Dendritic cell treated with granulocyte-macrophage colony-stimulating factor and Interleukin-4, amounts not matched to agents 40 ng/mL and 50 ng/mL, for 4 days (primary cell): ENCODE data around the gene GCNT3.
"Not testable (repeated sequence)": the region's sequence is repeated elsewhere in the genome, so short reads cannot be mapped to it uniquely, and the experiment has no call there.

Experiments used
- H3K27ac Mint-ChIP-seq: one replicate; pipeline ENCODE4 v1.8.0; 2022; ENCODE audit warnings: mild to moderate bottlenecking, mixed read lengths
- H3K27me3 Mint-ChIP-seq: one replicate; pipeline ENCODE4 v1.8.0; 2022; ENCODE audit warnings: mild to moderate bottlenecking, mixed read lengths
- H3K36me3 Mint-ChIP-seq: one replicate; pipeline ENCODE4 v1.8.0; 2022; ENCODE audit warnings: low read depth, mixed read lengths
- H3K4me1 Mint-ChIP-seq: one replicate; pipeline ENCODE4 v1.8.0; 2022; ENCODE audit warnings: low read depth, mixed read lengths
- H3K4me3 Mint-ChIP-seq: one replicate; pipeline ENCODE4 v1.8.0; 2022; ENCODE audit warnings: mild to moderate bottlenecking, moderate library complexity, mixed read lengths
- H3K9me3 Mint-ChIP-seq: one replicate; pipeline ENCODE4 v1.8.0; 2022; ENCODE audit warnings: mixed read lengths
- intact Hi-C: fragments of 100-400 bp; cut with micrococcal nuclease; formaldehyde crosslinking; loops from one replicate; pipeline ENCODE4 v1.15.0; 2022

Gene GCNT3

DNA sequence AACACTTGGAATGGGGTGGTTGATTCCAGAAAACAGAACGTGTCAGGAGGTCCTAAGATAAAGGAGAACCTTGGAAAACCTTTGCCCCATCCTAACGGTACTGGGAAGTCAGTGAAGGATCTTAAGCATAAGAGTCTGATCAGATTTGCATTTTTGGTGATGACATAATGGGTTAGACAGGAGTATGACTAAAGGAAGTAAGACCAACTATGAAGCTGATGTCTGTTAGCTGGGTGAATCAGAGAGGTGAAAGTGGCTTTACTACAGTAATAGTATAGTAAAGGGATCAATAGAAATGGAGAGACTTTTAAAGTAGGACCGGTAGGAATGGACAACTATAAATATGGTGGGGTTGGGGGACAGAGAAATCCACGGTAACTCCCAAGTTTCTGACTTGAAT is 33.2 kb downstream of the GCNT3 start:
- no peak overlapping the region for H3K27ac Mint-ChIP-seq
- peaks cover 9% of the 10 kb centered on the region for H3K4me1 Mint-ChIP-seq
- H3K36me3 Mint-ChIP-seq = peaks cover 45% of the 10 kb centered on the region
- H3K4me3 Mint-ChIP-seq = no peak overlapping the region
- H3K9me3 Mint-ChIP-seq = no peaks in the 10 kb centered on the region
- no peaks in the 10 kb centered on the region for H3K27me3 Mint-ChIP-seq
- intact Hi-C loops = loop anchor here (5.0 kb wide), 1 partner anchor 112 kb away; no protein-coding TSS in a partner anchor

- intact Hi-C loops = not testable (repeated sequence)
These were observed 34.2 kb downstream of the GCNT3 start for GRCh38 chr15:59645812-59646211.

DNA sequence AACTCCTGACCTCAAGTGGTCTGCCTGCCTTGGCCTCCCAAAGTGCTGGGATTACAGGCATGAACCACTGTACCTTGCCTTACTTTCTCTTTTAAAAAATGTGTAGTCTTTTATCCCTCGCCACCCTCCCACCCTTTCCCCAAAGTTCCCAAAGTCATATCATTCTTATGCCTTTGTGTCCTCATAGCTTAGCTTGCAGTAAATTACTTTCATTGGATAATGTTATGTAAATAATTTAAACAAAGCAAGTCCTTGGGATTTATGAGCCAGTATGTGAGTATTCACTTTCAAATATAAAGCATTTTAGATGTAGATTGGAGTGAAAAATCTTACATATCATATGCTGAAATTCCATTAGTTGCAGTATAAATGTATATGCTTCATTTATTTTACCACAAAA is 34.7 kb downstream of the GCNT3 start:
- H3K27ac Mint-ChIP-seq = no peak overlapping the region
- H3K9me3 Mint-ChIP-seq = no peaks in the 10 kb centered on the region
- no peaks in the 10 kb centered on the region for H3K27me3 Mint-ChIP-seq
- peaks cover 9% of the 10 kb centered on the region for H3K4me1 Mint-ChIP-seq
- H3K4me3 Mint-ChIP-seq = no peak overlapping the region
- H3K36me3 Mint-ChIP-seq = peaks cover 36% of the 10 kb centered on the region
- intact Hi-C loops = no loop called here

More at GRCh38 chr15:59645812-59646211, 34.2 kb downstream of the GCNT3 start:
- not testable (repeated sequence) for H3K4me1 Mint-ChIP-seq, H3K4me3 Mint-ChIP-seq, H3K9me3 Mint-ChIP-seq, H3K27me3 Mint-ChIP-seq, H3K27ac Mint-ChIP-seq
- H3K36me3 Mint-ChIP-seq = peaks cover 41% of the 10 kb centered on the region

DNA sequence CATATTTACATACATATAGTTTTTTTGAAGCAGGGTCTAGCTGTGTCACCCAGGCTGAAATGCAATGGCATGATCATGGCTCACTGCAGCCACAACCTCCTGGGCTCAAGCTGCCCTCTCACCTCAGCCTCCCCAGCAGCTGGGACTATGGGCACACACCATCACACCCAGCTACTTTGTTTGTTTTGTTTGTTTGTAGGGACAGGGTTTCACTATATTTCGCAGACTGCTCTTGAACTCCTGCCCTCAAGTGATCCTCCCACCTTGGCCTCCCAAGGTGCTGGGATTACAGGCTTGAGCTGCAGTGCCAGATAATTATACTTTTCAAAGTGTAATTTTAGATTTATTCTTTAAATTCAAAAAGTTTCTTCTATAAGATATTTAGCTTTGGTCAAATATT is 35.5 kb downstream of the GCNT3 start:
- Mint-ChIP-seq H3K27ac (peak overlapping the region; percentile 27), H3K4me1 (peaks cover 9% of the 10 kb centered on the region), H3K4me3 (no peak overlapping the region), H3K9me3 (no peaks in the 10 kb centered on the region), H3K27me3 (no peaks in the 10 kb centered on the region), H3K36me3 (peaks cover 28% of the 10 kb centered on the region)
- intact Hi-C loops = no loop called here

GRCh38 chr15:59649603-59650002 is 38.0 kb downstream of the GCNT3 start:
- H3K27me3 Mint-ChIP-seq = no peaks in the 10 kb centered on the region
- no peak overlapping the region for H3K27ac Mint-ChIP-seq
- peaks cover 6% of the 10 kb centered on the region for H3K4me1 Mint-ChIP-seq
- H3K36me3 Mint-ChIP-seq = peaks cover 17% of the 10 kb centered on the region
- intact Hi-C loops = no loop called here
- H3K9me3 Mint-ChIP-seq = no peaks in the 10 kb centered on the region
- no peak overlapping the region for H3K4me3 Mint-ChIP-seq

DNA sequence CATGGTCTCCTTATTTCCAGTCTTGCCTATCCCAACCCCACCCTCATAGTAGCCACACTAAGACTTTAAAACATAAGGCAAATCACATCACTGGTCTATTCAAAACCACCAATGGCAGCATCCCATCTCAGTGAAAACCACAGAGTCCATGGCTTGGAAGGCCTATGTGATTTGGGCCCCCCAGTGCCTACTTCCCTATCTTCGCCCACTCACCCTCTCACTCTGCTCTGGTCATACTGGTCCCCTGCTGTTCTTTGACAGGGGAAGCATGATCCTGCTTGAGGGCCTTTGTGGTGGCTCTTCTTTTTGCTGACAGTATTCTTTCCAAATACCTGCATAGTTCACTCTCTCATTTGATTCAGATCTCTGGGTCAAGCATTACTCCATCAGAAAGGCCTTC is 42.5 kb downstream of the GCNT3 start:
- Mint-ChIP-seq H3K27me3 (no peaks in the 10 kb centered on the region), H3K9me3 (no peaks in the 10 kb centered on the region), H3K4me1 (no peaks in the 10 kb centered on the region), H3K27ac (no peak overlapping the region), H3K36me3 (peaks cover 19% of the 10 kb centered on the region), H3K4me3 (no peak overlapping the region)
- intact Hi-C loops = no loop called here

DNA sequence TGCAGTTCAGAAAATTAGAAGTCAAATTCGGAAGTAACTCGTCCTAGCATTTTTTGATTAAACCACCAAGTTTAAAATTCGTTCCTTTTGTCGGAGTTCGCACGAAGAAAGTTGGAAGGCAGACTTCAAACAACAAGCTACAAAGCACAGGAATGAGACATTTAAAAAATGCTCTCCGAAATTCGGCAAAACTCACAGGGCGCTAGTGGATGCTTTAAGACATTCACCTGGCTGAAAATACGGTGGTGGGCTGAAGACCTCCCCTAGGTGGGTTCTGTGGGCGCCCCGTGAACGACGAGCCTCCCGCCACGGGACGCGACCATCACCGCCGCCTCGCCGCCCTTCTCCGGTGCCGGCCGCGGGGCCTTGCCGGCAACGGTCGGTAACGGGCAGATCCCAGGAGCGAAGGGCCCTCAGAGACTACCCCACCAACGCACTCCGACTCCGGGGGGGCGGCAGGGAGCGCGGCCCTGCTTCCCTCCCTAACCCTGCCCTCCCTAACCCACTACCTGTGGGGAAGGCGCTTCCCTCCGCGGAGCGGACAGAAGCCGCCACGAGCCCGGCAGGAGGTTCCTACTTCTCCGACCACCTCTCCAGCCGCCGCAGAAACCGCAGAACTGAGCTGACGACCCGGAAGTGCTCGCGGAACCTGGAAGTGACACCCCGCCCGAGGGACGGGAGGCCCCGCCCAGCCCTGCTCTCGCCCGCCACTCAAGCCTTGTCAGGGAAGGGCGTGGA is 45.5 kb downstream of the GCNT3 start, which contains the start of gene GTF2A2:
GTF2A2 (minus strand) TSS at position 619 of the 738 bp plus-strand sequence. CDS start 5,238 bp downstream, outside the sequence.
- H3K27ac Mint-ChIP-seq = no peak within 1 kb of the TSS
- peaks cover 45% of the 10 kb centered on the region for H3K36me3 Mint-ChIP-seq
- H3K4me3 Mint-ChIP-seq = no peak within 1 kb of the TSS
- no peaks in the 10 kb centered on the region for H3K9me3 Mint-ChIP-seq
- H3K27me3 Mint-ChIP-seq = no peaks in the 10 kb centered on the region
- intact Hi-C loops = loop anchor here (1.0 to 5.0 kb wide), 2 partner anchors 26 to 125 kb away; no protein-coding TSS in a partner anchor
- peaks cover 11% of the 10 kb centered on the region for H3K4me1 Mint-ChIP-seq

DNA sequence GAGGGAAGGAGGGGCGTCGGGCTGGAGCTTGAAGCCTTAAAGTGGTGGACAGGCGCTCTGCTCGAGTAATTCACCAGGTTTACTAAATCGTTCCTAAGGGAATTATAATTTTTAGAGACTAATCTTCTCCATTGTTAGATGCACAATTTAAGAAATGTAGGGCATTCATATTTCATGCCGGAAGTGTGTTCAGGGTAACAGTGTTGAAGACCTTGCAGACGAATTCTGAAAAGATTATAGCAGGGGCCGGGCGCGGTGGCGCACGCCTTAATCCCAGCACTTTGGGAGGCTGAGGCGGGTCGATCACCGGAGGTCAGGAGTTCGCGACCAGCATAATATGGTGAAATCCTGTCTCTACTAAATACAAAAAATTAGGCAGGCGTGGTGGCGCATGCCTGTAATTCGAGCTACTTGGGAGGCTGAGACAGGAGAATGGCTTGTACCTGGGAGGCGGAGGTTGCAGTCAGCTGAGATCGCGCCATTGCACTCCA is 46.1 kb downstream of the GCNT3 start:
- Mint-ChIP-seq H3K36me3 (peaks cover 51% of the 10 kb centered on the region), H3K27ac (no peak overlapping the region), H3K27me3 (no peaks in the 10 kb centered on the region), H3K4me1 (peaks cover 11% of the 10 kb centered on the region), H3K4me3 (no peak overlapping the region), H3K9me3 (no peaks in the 10 kb centered on the region)
- intact Hi-C loops = loop anchor here (1.0 to 5.0 kb wide), 2 partner anchors 26 to 125 kb away; no protein-coding TSS in a partner anchor

DNA sequence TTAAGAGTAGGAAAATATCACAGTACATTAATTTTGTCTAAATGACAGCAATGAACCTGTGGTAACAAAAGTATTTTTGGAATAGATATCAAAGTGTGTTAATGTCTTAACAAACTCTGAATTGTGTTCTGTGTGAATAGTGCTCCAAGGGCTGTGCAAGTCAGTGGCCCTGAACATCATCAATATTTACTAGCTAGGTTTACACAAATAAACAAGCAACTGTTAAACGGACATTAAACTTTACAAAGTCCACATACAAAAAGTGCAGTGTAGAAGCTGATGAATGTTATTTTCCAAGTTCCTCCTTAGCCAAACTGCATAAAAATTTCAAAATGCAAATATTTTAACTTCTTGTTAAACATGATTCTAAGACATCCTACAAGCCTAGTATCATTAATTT is 47.8 kb downstream of the GCNT3 start:
- H3K4me1 Mint-ChIP-seq = peaks cover 11% of the 10 kb centered on the region
- intact Hi-C loops = loop anchor here (5.0 kb wide), 1 partner anchor 127 kb away; no protein-coding TSS in a partner anchor

GRCh38 chr15:59662260-59662659 is 50.7 kb downstream of the GCNT3 start:
- H3K36me3 Mint-ChIP-seq = peaks cover 77% of the 10 kb centered on the region
- intact Hi-C loops = no loop called here
- no peaks in the 10 kb centered on the region for H3K27me3 Mint-ChIP-seq
- no peak overlapping the region for H3K4me3 Mint-ChIP-seq
- H3K27ac Mint-ChIP-seq = no peak overlapping the region
- peaks cover 11% of the 10 kb centered on the region for H3K4me1 Mint-ChIP-seq
- no peaks in the 10 kb centered on the region for H3K9me3 Mint-ChIP-seq

More for the DNA sequence above, 47.8 kb downstream of the GCNT3 start:
- Mint-ChIP-seq H3K27me3 (no peaks in the 10 kb centered on the region), H3K27ac (no peak overlapping the region), H3K4me3 (no peak overlapping the region), H3K36me3 (peaks cover 55% of the 10 kb centered on the region), H3K9me3 (no peaks in the 10 kb centered on the region)

DNA sequence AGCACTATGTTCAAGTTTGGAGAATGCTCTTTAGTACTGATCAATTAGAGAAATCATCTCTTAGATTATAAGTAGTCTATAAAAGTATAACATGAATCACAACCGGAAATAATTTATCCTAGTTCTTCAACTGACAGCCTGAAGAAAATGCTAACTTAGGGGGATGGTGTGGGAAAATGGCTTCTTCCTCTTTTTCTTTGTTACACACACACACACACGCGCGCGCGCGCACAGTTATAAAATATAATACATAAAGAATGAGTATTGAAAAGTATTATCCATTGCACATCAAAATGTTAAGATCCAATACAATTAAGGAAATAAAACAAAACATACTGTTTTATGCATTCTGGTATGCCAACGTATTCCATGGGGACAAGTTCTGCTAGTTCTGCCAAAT is 57.0 kb downstream of the GCNT3 start:
- H3K36me3 Mint-ChIP-seq = peaks cover 81% of the 10 kb centered on the region
- no peaks in the 10 kb centered on the region for H3K4me1 Mint-ChIP-seq

More for the DNA sequence above, 57.0 kb downstream of the GCNT3 start:
- intact Hi-C loops = no loop called here
- Mint-ChIP-seq H3K27ac (no peak overlapping the region), H3K9me3 (no peaks in the 10 kb centered on the region), H3K4me3 (no peak overlapping the region), H3K27me3 (no peaks in the 10 kb centered on the region)
